Hepatocyte (in vitro differentiated cells): ENCODE measurements around the gene CFAP69.
A peak's percentile ranks its signal among the peaks of the same experiment; 100 is the strongest.

Experiments
- CTCF ChIP-seq: fragments of 200-600 bp; sonication (generic); IDR thresholded peaks from 2 replicates; pipeline ENCODE4 v1.5.1; 2016; ENCODE audit warnings: antibody characterized with exemption, mild to moderate bottlenecking; ENCODE audit not compliant: poor library complexity
- EZH2phosphoT487 ChIP-seq: fragments of 200-600 bp; sonication (generic); IDR thresholded peaks from one replicate; pipeline ENCODE4 v1.6.1; 2018; ENCODE audit warnings: antibody characterized with exemption, mild to moderate bottlenecking, low read depth, moderate library complexity; ENCODE audit not compliant: unreplicated experiment, severe bottlenecking

GRCh38 chr7:90312745-90313144 lies 67.8 kb downstream of the CFAP69 start:
- no peak for TF ChIP-seq EZH2phosphoT487
- TF ChIP-seq CTCF: peak; percentile 16
